ENCODE data around the gene CTBP2. TPM values are rescaled to one million over a fixed set of nuclear protein-coding genes. Genes with fewer than 3 reads are reported as not detected.

The CTBP2 gene
- total and polyA plus RNA-seq, 4 donors = 3.4 to 59.2 (median 5.5) TPM

GRCh38 chr10:125158601-125159485 is 1.5 kb downstream of the CTBP2 start:
- peak overlapping the region in 1 of 2 donors; percentile 70 for H3K9ac ChIP-seq (ENCODE audit: low read depth in 1 of 2, low read length in 2 of 2)
- peaks cover 2 to 11% (median 6%) of the 10 kb centered on the region in 4 donors for H3K27me3 ChIP-seq (ENCODE audit: control insufficient read depth in 4 of 4, insufficient read depth in 4 of 4, low read length in 3 of 4)
- no peaks in the 10 kb centered on the region for H3K36me3 ChIP-seq (ENCODE audit: control insufficient read depth in 4 of 4, insufficient read depth in 3 of 4, low read depth in 1 of 4, low read length in 3 of 4)
- WGBS = 2% methylated on average over 115 of the region's 115 CpGs
- DNase-seq (ENCODE audit: low spot score) = no peak
- TF ChIP-seq NR2F2 (IDR thresholded peaks at IDR 0.05) = no peak
- peak overlapping the region; percentile 18 to 79 (median 43) for H3K4me3 ChIP-seq (ENCODE audit: low read depth in 1 of 3, low read length in 3 of 3)
- no peaks in the 10 kb centered on the region for H3K9me3 ChIP-seq (ENCODE audit: control insufficient read depth in 4 of 4, low read length in 3 of 4)
- peaks cover 16 to 36% (median 18%) of the 10 kb centered on the region in 4 donors for H3K4me1 ChIP-seq (ENCODE audit: control insufficient read depth in 4 of 4, insufficient read depth in 4 of 4, low read length in 3 of 4)
- H3K27ac ChIP-seq (ENCODE audit: low read depth in 1 of 2, low read length in 2 of 2) = peak overlapping the region; percentile 77 to 81

GRCh38 chr10:125158275-125158600 is 2.1 kb downstream of the CTBP2 start:
- Histone ChIP-seq H3K4me1 (ENCODE audit: control insufficient read depth in 4 of 4, insufficient read depth in 4 of 4, low read length in 3 of 4) (peaks cover 16 to 40% (median 18%) of the 10 kb centered on the region in 4 donors), H3K9ac (ENCODE audit: low read depth in 1 of 2, low read length in 2 of 2) (peak overlapping the region in 1 of 2 donors; percentile 70), H3K4me3 (ENCODE audit: low read depth in 1 of 3, low read length in 3 of 3) (peak overlapping the region; percentile 18 to 79 (median 43)), H3K27ac (ENCODE audit: low read depth in 1 of 2, low read length in 2 of 2) (peak overlapping the region; percentile 77 to 79), H3K27me3 (ENCODE audit: control insufficient read depth in 4 of 4, insufficient read depth in 4 of 4, low read length in 3 of 4) (peaks cover 2 to 12% (median 6%) of the 10 kb centered on the region in 4 donors), H3K36me3 (ENCODE audit: control insufficient read depth in 4 of 4, insufficient read depth in 3 of 4, low read depth in 1 of 4, low read length in 3 of 4) (no peaks in the 10 kb centered on the region), H3K9me3 (ENCODE audit: control insufficient read depth in 4 of 4, low read length in 3 of 4) (no peaks in the 10 kb centered on the region)
- 13% methylated on average over 7 of the region's 7 CpGs for WGBS
- TF ChIP-seq SP1 (IDR thresholded peaks at IDR 0.05) (no peak), NR2F2 (IDR thresholded peaks at IDR 0.05) (no peak), CTCF (IDR thresholded peaks at IDR 0.05; ENCODE audit: low read depth, low read length, missing input control) (no peak), JUND (IDR thresholded peaks at IDR 0.05) (no peak), MAX (IDR thresholded peaks at IDR 0.05) (no peak), GABPA (IDR thresholded peaks at IDR 0.05 in 1 of 2, conservative IDR thresholded peaks at IDR 0.05 in 1 of 2) (no peak), FOXA2 (IDR thresholded peaks at IDR 0.05) (no peak)
- DNase-seq (ENCODE audit: low spot score) = no peak

- Histone ChIP-seq H3K36me3 (ENCODE audit: control insufficient read depth in 4 of 4, insufficient read depth in 3 of 4, low read depth in 1 of 4, low read length in 3 of 4) (no peaks in the 10 kb centered on the region), H3K9ac (ENCODE audit: low read depth in 1 of 2, low read length in 2 of 2) (no peak overlapping the region), H3K27ac (ENCODE audit: low read depth in 1 of 2, low read length in 2 of 2) (peak overlapping the region in 1 of 2 donors; percentile 35), H3K27me3 (ENCODE audit: control insufficient read depth in 4 of 4, insufficient read depth in 4 of 4, low read length in 3 of 4) (peaks cover under 1 to 14% (median 6%) of the 10 kb centered on the region in 4 donors), H3K9me3 (ENCODE audit: control insufficient read depth in 4 of 4, low read length in 3 of 4) (no peaks in the 10 kb centered on the region), H3K4me3 (ENCODE audit: low read depth in 1 of 3, low read length in 3 of 3) (no peak overlapping the region), H3K4me1 (ENCODE audit: control insufficient read depth in 4 of 4, insufficient read depth in 4 of 4, low read length in 3 of 4) (peaks cover 16 to 48% (median 18%) of the 10 kb centered on the region in 4 donors)
- WGBS = 20% methylated on average over 3 of the region's 3 CpGs
- DNase-seq (ENCODE audit: low spot score) = no peak
- TF ChIP-seq SP1 (IDR thresholded peaks at IDR 0.05) (no peak), ZBTB33 (IDR thresholded peaks at IDR 0.05) (no peak), MAX (IDR thresholded peaks at IDR 0.05) (no peak), JUND (IDR thresholded peaks at IDR 0.05) (no peak), REST (IDR thresholded peaks at IDR 0.05) (no peak), CTCF (IDR thresholded peaks at IDR 0.05; ENCODE audit: low read depth, low read length, missing input control) (no peak), GABPA (IDR thresholded peaks at IDR 0.05 in 1 of 2, conservative IDR thresholded peaks at IDR 0.05 in 1 of 2) (no peak), YY1 (IDR thresholded peaks at IDR 0.05) (no peak), NR2F2 (IDR thresholded peaks at IDR 0.05) (no peak), EGR1 (IDR thresholded peaks at IDR 0.05; ENCODE audit: low read depth in 2 of 2) (no peak), HNF4G (IDR thresholded peaks at IDR 0.05) (no peak), RXRA (IDR thresholded peaks at IDR 0.05) (no peak), FOXA1 (IDR thresholded peaks at IDR 0.05) (no peak), HNF4A (conservative IDR thresholded peaks at IDR 0.05) (no peak)
Observed at GRCh38 chr10:125157505-125157904, 2.9 kb downstream of the CTBP2 start.
